ENCODE results near the gene GLRX. TPM values are rescaled to one million over a fixed set of nuclear protein-coding genes. Genes with fewer than 3 reads are reported as not detected.

Gene GLRX
- total RNA-seq, 1 experiment from 2014 or later: 27.3 TPM

DNA sequence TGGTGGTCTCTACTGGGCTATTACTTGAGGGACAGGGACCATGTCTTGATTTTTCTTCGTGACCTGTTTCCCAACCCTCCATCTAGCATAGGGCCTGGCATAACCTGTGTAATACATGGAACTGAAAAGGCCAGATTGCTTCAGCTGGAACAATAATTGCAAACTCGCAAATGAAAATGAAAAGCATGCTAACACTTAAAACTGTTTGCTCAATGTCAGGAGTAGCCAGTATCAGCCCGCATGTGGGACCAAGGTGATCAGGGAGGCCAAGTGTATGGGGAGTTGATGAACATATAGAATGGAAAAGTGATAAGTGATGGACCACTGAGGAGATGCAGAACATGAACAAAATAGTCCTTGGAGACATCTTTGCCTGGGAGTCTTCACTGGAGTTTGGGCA, 25.2 kb downstream of the GLRX start:
- TF ChIP-seq, protein P1, sequence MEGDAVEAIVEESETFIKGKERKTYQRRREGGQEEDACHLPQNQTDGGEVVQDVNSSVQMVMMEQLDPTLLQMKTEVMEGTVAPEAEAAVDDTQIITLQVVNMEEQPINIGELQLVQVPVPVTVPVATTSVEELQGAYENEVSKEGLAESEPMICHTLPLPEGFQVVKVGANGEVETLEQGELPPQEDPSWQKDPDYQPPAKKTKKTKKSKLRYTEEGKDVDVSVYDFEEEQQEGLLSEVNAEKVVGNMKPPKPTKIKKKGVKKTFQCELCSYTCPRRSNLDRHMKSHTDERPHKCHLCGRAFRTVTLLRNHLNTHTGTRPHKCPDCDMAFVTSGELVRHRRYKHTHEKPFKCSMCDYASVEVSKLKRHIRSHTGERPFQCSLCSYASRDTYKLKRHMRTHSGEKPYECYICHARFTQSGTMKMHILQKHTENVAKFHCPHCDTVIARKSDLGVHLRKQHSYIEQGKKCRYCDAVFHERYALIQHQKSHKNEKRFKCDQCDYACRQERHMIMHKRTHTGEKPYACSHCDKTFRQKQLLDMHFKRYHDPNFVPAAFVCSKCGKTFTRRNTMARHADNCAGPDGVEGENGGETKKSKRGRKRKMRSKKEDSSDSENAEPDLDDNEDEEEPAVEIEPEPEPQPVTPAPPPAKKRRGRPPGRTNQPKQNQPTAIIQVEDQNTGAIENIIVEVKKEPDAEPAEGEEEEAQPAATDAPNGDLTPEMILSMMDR (conservative IDR thresholded peaks at IDR 0.05; ENCODE audit: low read depth, low read length): no peak
- TF ChIP-seq EZH2 (IDR thresholded peaks at IDR 0.05; ENCODE audit: borderline replicate concordance, low read depth, low read length, poor library complexity, severe bottlenecking): no peak
- peaks cover 6% of the 10 kb centered on the region for H3K4me1 ChIP-seq (ENCODE audit: insufficient read depth, low read length, poor library complexity, severe bottlenecking)
- BruUV-seq (replicated peaks): no TSS peak
- no peak for DNase-seq (ENCODE audit: low spot score)
- no peaks in the 10 kb centered on the region for H3K9me3 ChIP-seq (ENCODE audit: low read depth, low read length, poor library complexity, severe bottlenecking)
- peaks cover 5% of the 10 kb centered on the region for H3K36me3 ChIP-seq (ENCODE audit: insufficient read depth, low read length, poor library complexity, severe bottlenecking)
- H3K4me3 ChIP-seq (ENCODE audit: low read depth, low read length, poor library complexity, severe bottlenecking): no peak overlapping the region
- intact Hi-C loops (cut with micrococcal nuclease; ENCODE audit: unreplicated experiment): no loop called here
- H3K27me3 ChIP-seq (replicated peaks; ENCODE audit: insufficient read depth, low read depth, low read length, poor library complexity): no peaks in the 10 kb centered on the region
- H3K27ac ChIP-seq (ENCODE audit: low read depth, low read length, poor library complexity, severe bottlenecking): no peak overlapping the region
- ChIA-PET CTCF (interaction anchor here (1.0 kb wide), 1 partner anchor 16 kb away, joined by 4 read pairs; no protein-coding TSS in a partner anchor), POLR2A (ENCODE audit: low non-redundant PET) (no interaction called here)

DNA sequence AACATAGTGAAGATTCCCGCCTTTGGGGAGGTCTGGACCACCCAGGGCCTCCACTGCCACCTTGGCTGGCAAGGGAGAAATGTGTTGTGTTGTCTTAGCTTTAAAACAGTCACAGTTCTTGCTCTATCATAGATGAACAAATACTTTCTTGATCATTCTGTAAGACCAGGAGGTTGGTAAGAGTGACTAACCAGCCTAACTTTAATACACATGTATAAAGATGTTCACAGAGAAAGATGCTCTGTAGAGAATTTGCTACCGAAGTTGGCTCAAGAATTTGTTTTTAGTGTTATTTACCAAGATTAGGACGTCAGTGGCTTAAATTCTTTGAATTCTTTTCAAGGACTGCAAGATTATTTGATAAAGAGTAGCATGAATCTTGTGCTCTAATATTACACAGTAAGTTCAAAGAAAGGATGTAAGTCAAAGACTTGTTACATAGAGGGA, 28.4 kb downstream of the GLRX start:
- no peaks in the 10 kb centered on the region for H3K27me3 ChIP-seq (replicated peaks; ENCODE audit: insufficient read depth, low read depth, low read length, poor library complexity)
- H3K4me1 ChIP-seq (ENCODE audit: insufficient read depth, low read length, poor library complexity, severe bottlenecking): no peaks in the 10 kb centered on the region
- POLR2A ChIA-PET (ENCODE audit: low non-redundant PET): no interaction called here
- CTCF ChIA-PET: no interaction called here
- TF ChIP-seq EZH2 (IDR thresholded peaks at IDR 0.05; ENCODE audit: borderline replicate concordance, low read depth, low read length, poor library complexity, severe bottlenecking): no peak
- BruUV-seq (replicated peaks): no TSS peak
- intact Hi-C loops (cut with micrococcal nuclease; ENCODE audit: unreplicated experiment): no loop called here
- H3K27ac ChIP-seq (ENCODE audit: low read depth, low read length, poor library complexity, severe bottlenecking): no peak overlapping the region
- no peak for DNase-seq (ENCODE audit: low spot score)
- peaks cover 5% of the 10 kb centered on the region for H3K36me3 ChIP-seq (ENCODE audit: insufficient read depth, low read length, poor library complexity, severe bottlenecking)
- H3K9me3 ChIP-seq (ENCODE audit: low read depth, low read length, poor library complexity, severe bottlenecking): no peaks in the 10 kb centered on the region
- no peak overlapping the region for H3K4me3 ChIP-seq (ENCODE audit: low read depth, low read length, poor library complexity, severe bottlenecking)

DNA sequence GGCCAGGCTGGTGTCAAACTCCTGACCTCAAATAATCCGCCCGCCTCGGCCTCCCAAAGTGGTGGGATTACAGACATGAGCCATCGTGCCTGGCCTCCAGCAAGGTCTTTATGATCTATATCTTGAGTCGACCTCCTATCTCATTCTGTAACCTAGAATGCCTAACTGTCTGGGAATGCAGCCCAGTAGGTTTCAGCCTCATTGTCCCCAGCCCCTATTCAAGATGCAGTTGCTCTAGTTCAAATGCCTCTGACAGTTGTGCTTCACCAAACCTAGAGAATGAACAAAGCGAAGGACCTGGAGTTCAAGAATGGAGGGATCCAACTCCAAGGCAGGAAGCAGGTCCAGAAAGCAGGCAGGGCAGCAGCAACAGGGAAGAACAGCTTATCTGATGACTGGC, 30.8 kb downstream of the GLRX start:
- POLR2A ChIA-PET (ENCODE audit: low non-redundant PET): interaction anchor here (0.7 kb wide), 1 partner anchor 40 kb away, joined by 5 read pairs; no protein-coding TSS in a partner anchor
- no peaks in the 10 kb centered on the region for H3K27me3 ChIP-seq (replicated peaks; ENCODE audit: insufficient read depth, low read depth, low read length, poor library complexity)
- intact Hi-C loops (cut with micrococcal nuclease; ENCODE audit: unreplicated experiment): no loop called here
- BruUV-seq (replicated peaks): no TSS peak
- no peak overlapping the region for H3K4me3 ChIP-seq (ENCODE audit: low read depth, low read length, poor library complexity, severe bottlenecking)
- no peaks in the 10 kb centered on the region for H3K4me1 ChIP-seq (ENCODE audit: insufficient read depth, low read length, poor library complexity, severe bottlenecking)
- H3K9me3 ChIP-seq (ENCODE audit: low read depth, low read length, poor library complexity, severe bottlenecking): no peaks in the 10 kb centered on the region
- DNase-seq (ENCODE audit: low spot score): no peak
- CTCF ChIA-PET: interaction anchor here (0.7 kb wide), 1 partner anchor 17 kb away, joined by 3 read pairs; no protein-coding TSS in a partner anchor
- TF ChIP-seq EZH2 (IDR thresholded peaks at IDR 0.05; ENCODE audit: borderline replicate concordance, low read depth, low read length, poor library complexity, severe bottlenecking): no peak
- TF ChIP-seq, protein P1 (conservative IDR thresholded peaks at IDR 0.05; ENCODE audit: low read depth, low read length): no peak
- peaks cover 5% of the 10 kb centered on the region for H3K36me3 ChIP-seq (ENCODE audit: insufficient read depth, low read length, poor library complexity, severe bottlenecking)
- no peak overlapping the region for H3K27ac ChIP-seq (ENCODE audit: low read depth, low read length, poor library complexity, severe bottlenecking)

DNA sequence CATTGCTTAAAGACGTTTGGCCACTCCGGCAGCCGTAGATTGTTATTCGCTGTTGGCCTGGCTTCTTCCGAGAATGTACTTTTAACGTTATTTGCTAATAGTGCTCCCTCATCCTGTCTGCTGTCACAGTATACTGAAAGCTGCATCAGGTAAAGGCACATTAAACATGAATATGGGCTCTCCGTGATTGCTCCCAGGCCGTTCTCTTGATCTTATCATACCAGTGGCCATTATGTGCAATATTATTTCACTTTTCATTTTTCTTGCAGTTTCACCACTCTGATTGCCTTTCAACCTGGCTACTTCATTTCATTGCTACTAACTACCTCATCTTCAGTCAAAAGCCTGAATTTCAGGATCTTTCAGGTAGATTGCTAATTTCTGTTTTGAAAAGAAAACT, 34.0 kb downstream of the GLRX start:
- POLR2A ChIA-PET (ENCODE audit: low non-redundant PET): no interaction called here
- no peak for DNase-seq (ENCODE audit: low spot score)
- no peaks in the 10 kb centered on the region for H3K36me3 ChIP-seq (ENCODE audit: insufficient read depth, low read length, poor library complexity, severe bottlenecking)
- TF ChIP-seq, protein P1 (conservative IDR thresholded peaks at IDR 0.05; ENCODE audit: low read depth, low read length): no peak
- TF ChIP-seq EZH2 (IDR thresholded peaks at IDR 0.05; ENCODE audit: borderline replicate concordance, low read depth, low read length, poor library complexity, severe bottlenecking): no peak
- CTCF ChIA-PET: no interaction called here
- no peak overlapping the region for H3K4me3 ChIP-seq (ENCODE audit: low read depth, low read length, poor library complexity, severe bottlenecking)
- BruUV-seq (replicated peaks): no TSS peak
- no peaks in the 10 kb centered on the region for H3K4me1 ChIP-seq (ENCODE audit: insufficient read depth, low read length, poor library complexity, severe bottlenecking)
- H3K27ac ChIP-seq (ENCODE audit: low read depth, low read length, poor library complexity, severe bottlenecking): no peak overlapping the region
- intact Hi-C loops (cut with micrococcal nuclease; ENCODE audit: unreplicated experiment): no loop called here
- no peaks in the 10 kb centered on the region for H3K9me3 ChIP-seq (ENCODE audit: low read depth, low read length, poor library complexity, severe bottlenecking)
- no peaks in the 10 kb centered on the region for H3K27me3 ChIP-seq (replicated peaks; ENCODE audit: insufficient read depth, low read depth, low read length, poor library complexity)

All from A673 (cell line).